22Rv1 (cell line): ENCODE results near the gene CACNA1C.

Experiments used
- ZFX ChIP-seq: fragments of 450-650 bp; IDR thresholded peaks from 2 replicates; pipeline ENCODE4 v1.6.1; 2017; ENCODE audit warnings: antibody characterized with exemption, borderline replicate concordance
- TF ChIP-seq, protein P1 (sequence below): fragments of 450-650 bp; IDR thresholded peaks from 2 replicates; pipeline ENCODE4 v1.5.1; 2017; ENCODE audit warnings: mild to moderate bottlenecking

DNA sequence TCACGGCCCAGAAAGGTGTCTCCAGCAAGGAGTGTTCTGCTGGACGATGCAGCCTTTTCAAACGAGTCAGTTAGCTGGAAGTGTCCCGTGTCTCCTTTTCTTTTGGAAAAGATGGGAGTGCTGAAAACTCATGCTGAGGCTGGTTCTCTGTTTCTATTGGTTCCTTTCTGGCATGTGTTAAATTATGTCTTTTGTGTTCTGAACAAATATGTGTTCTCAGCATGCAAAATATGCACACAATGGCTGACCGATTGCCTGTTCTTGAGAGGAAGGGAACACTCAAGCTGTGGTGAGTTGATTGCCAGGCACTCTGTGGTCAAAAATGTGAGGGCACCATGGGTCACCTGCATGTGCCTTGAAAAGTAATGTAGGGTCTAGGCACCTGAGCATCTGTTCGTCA lies 181.3 kb downstream of the CACNA1C start:
- TF ChIP-seq, protein P1, sequence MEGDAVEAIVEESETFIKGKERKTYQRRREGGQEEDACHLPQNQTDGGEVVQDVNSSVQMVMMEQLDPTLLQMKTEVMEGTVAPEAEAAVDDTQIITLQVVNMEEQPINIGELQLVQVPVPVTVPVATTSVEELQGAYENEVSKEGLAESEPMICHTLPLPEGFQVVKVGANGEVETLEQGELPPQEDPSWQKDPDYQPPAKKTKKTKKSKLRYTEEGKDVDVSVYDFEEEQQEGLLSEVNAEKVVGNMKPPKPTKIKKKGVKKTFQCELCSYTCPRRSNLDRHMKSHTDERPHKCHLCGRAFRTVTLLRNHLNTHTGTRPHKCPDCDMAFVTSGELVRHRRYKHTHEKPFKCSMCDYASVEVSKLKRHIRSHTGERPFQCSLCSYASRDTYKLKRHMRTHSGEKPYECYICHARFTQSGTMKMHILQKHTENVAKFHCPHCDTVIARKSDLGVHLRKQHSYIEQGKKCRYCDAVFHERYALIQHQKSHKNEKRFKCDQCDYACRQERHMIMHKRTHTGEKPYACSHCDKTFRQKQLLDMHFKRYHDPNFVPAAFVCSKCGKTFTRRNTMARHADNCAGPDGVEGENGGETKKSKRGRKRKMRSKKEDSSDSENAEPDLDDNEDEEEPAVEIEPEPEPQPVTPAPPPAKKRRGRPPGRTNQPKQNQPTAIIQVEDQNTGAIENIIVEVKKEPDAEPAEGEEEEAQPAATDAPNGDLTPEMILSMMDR: no peak
- no peak for TF ChIP-seq ZFX
